Activated B cell treated with CpG ODN at 0.5 μM for 24 hours (primary cell): ENCODE results near the gene OR5H2. TPM values are rescaled to one million over a fixed set of nuclear protein-coding genes. Genes with fewer than 3 reads are reported as not detected.

Experiments
- ATAC-seq: fragments of 200-7000 bp; cut with Tn5 transposase; one replicate; pipeline ENCODE4 v1.10.0; 2021; ENCODE audit warnings: low read depth, mild to moderate bottlenecking, moderate library complexity
- CTCF ChIA-PET: fragments of 350-600 bp; sonication (Branson Sonifier 250); formaldehyde crosslinking; loops from one replicate; lab custom pipeline; 2021; ENCODE audit warnings: antibody characterized with exemption; lab: Charles Lee
- POLR2A ChIA-PET: fragments of 350-600 bp; sonication (Branson Sonifier 250); formaldehyde crosslinking; loops from one replicate; lab custom pipeline; 2021; ENCODE audit warnings: antibody characterized with exemption; lab: Charles Lee
- DNase-seq: peaks from one replicate; pipeline ENCODE4 v3.0.0; 2022
- H3K27ac Mint-ChIP-seq: one replicate; pipeline ENCODE4 v1.8.0; 2020; ENCODE audit warnings: mixed read lengths
- H3K27me3 Mint-ChIP-seq: one replicate; pipeline ENCODE4 v1.8.0; 2021; ENCODE audit warnings: mixed read lengths
- H3K36me3 Mint-ChIP-seq: one replicate; pipeline ENCODE4 v1.8.0; 2021; ENCODE audit warnings: low read depth, mixed read lengths
- H3K4me1 Mint-ChIP-seq: one replicate; pipeline ENCODE4 v1.8.0; 2021; ENCODE audit warnings: mixed read lengths
- H3K4me3 Mint-ChIP-seq: one replicate; pipeline ENCODE4 v1.8.0; 2020; ENCODE audit warnings: mild to moderate bottlenecking, mixed read lengths
- H3K9me3 Mint-ChIP-seq: one replicate; pipeline ENCODE4 v1.8.0; 2020; ENCODE audit warnings: mixed read lengths
- intact Hi-C: fragments of 100-400 bp; cut with micrococcal nuclease; formaldehyde crosslinking; loops from one replicate; pipeline ENCODE4 v1.15.1; 2024
- total RNA-seq: library from RNA; stranded (reverse); gene quantifications from 2 replicates; pipeline ENCODE4 v1.2.3, GENCODE V29; 2022
- TF ChIP-seq, protein P1 (sequence below): fragments of 200-600 bp; IDR thresholded peaks from one replicate; pipeline ENCODE4 v1.8.0; 2022; ENCODE audit warnings: antibody characterized with exemption, mild to moderate bottlenecking

OR5H2 gene
- total RNA-seq, 1 donor from 2014 or later = not detected

DNA sequence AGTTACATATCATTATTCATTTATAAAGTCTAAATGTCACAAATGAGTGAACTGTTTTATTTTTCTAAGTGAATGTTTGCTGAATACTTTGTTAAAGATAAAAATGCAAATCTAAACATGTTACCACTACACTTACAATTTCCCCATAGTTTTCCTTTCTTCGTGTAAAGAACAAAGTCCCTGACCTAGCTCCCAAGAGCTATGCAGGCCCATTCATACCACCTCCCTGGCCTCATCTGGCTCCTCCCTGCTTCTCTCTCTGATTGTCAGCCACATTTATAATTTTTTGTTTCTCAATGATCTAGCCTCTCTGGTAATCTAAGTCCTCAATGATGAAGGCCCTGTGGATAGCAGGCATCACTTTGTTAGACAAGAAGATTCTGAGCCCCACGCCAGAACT, 40.4 kb downstream of the OR5H2 start:
- intact Hi-C loops = no loop called here
- Mint-ChIP-seq H3K4me1 (no peaks in the 10 kb centered on the region), H3K27ac (no peak overlapping the region), H3K9me3 (no peaks in the 10 kb centered on the region), H3K27me3 (no peaks in the 10 kb centered on the region), H3K36me3 (no peaks in the 10 kb centered on the region), H3K4me3 (no peak overlapping the region)
- ATAC-seq = no peak
- DNase-seq = no peak
- TF ChIP-seq, protein P1, sequence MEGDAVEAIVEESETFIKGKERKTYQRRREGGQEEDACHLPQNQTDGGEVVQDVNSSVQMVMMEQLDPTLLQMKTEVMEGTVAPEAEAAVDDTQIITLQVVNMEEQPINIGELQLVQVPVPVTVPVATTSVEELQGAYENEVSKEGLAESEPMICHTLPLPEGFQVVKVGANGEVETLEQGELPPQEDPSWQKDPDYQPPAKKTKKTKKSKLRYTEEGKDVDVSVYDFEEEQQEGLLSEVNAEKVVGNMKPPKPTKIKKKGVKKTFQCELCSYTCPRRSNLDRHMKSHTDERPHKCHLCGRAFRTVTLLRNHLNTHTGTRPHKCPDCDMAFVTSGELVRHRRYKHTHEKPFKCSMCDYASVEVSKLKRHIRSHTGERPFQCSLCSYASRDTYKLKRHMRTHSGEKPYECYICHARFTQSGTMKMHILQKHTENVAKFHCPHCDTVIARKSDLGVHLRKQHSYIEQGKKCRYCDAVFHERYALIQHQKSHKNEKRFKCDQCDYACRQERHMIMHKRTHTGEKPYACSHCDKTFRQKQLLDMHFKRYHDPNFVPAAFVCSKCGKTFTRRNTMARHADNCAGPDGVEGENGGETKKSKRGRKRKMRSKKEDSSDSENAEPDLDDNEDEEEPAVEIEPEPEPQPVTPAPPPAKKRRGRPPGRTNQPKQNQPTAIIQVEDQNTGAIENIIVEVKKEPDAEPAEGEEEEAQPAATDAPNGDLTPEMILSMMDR = no peak
- ChIA-PET CTCF (no interaction called here), POLR2A (no interaction called here)

DNA sequence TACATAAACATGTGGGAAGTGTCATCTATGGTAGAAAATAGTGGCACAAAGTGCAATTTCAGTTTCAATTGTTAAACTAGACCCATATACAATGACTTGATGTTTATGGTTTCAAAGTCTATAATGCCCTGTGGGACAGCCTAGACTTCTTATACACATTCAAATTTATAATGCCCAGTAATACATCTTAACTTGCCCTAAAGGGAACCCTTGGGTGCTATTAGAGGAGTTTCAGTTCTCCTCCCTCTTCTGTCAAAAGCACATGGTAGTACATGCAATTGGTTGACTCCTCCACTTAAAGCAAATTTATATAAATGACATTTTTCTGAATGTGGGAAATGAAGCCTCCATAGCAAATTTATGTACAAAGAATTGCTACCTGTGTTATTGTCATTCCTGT, 41.1 kb downstream of the OR5H2 start:
- CTCF ChIA-PET = no interaction called here
- POLR2A ChIA-PET = no interaction called here
- Mint-ChIP-seq H3K27ac (no peak overlapping the region), H3K9me3 (no peaks in the 10 kb centered on the region), H3K4me3 (no peak overlapping the region), H3K27me3 (no peaks in the 10 kb centered on the region), H3K4me1 (no peaks in the 10 kb centered on the region), H3K36me3 (no peaks in the 10 kb centered on the region)
- ATAC-seq = no peak
- DNase-seq = no peak
- intact Hi-C loops = no loop called here
- TF ChIP-seq, protein P1 = no peak

DNA sequence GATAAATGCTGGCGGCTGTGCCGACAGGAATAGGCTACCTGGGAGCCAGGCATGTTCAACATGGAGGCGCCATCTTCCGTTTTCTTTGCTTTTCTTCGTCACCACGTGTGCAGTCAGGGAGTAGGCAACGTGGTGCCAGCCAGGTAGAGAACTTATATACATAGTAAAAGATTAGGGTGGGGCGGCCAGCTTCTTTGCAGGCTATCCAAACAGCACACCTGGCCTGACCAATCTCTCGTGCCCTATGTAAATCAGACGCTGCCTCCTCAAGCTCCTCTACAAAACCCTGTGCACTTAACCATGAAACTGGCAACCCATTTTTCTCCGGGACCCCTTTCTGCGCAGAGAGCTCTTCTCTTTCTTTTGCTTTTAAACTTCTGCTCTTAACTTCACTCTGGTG, 42.8 kb downstream of the OR5H2 start:
- CTCF ChIA-PET = no interaction called here
- Mint-ChIP-seq H3K27ac (no peak overlapping the region), H3K27me3 (peaks cover 4% of the 10 kb centered on the region), H3K4me3 (no peak overlapping the region), H3K36me3 (no peaks in the 10 kb centered on the region), H3K9me3 (no peaks in the 10 kb centered on the region), H3K4me1 (no peaks in the 10 kb centered on the region)
- intact Hi-C loops = no loop called here
- POLR2A ChIA-PET = no interaction called here
- no peak for ATAC-seq
- TF ChIP-seq, protein P1 = no peak
- DNase-seq = no peak

DNA sequence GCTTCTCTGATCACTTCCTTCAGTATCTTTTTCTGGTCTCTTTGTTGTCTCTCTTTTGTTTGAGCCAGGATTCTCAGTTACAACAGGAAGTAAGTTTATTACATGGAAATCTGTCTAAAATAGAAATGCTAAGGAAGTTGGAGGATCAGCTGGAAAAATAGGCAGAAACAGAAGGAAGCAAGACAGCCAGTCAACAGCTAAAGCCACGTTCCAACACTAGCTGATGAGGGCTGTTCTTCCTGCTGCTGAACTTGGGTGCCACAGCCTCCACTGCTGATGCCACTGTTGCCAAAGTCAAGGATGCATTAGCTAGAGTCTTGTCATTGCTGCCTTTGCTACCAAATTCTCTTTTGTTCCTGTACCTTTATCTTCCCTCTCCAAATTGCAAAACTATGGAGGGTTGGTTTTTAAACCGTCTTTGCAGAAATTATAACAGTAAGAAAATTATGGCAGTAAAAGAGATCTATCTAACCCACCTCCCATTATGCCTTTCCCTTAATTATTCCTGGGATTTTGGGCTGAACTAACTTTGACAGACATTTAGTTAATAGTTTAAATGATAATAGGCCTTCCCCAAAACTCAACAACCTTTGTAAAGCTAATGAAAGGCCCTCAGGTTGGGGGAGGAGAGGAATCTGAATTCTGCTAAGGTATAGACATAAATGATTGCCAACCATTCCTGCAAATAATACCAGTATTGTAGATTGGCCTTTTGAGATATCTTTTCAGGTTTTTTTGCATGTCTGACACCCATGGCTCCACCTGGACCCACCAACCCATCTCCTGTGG, 44.0 kb downstream of the OR5H2 start:
- peaks cover 4% of the 10 kb centered on the region for H3K27me3 Mint-ChIP-seq
- intact Hi-C loops = no loop called here
- TF ChIP-seq, protein P1 = no peak
- H3K9me3 Mint-ChIP-seq = no peaks in the 10 kb centered on the region
- H3K36me3 Mint-ChIP-seq = no peaks in the 10 kb centered on the region
- ChIA-PET CTCF (no interaction called here), POLR2A (no interaction called here)
- H3K4me1 Mint-ChIP-seq = no peaks in the 10 kb centered on the region
- ATAC-seq = no peak
- no peak for DNase-seq
- no peak overlapping the region for H3K4me3 Mint-ChIP-seq
- no peak overlapping the region for H3K27ac Mint-ChIP-seq

DNA sequence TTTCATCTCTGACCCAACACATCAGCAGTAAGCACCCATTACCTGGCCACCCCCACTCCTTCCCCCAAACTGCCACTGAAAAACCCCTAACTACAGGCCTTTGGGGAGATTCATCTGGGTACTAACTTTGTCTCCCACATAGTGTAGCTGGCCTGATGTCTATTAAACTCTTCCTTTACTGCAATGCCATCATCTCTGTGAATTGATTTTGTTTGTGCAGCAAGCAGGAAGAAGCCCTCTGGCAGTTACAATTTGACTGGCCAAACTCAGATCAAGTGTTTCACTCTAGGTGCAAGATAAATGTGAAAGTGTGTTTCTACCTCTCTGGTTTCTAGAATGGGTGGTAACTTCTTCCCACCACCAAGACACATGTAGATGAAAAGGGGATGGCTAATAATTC, 44.6 kb downstream of the OR5H2 start:
- Mint-ChIP-seq H3K9me3 (no peaks in the 10 kb centered on the region), H3K27ac (no peak overlapping the region), H3K36me3 (no peaks in the 10 kb centered on the region), H3K4me3 (no peak overlapping the region), H3K27me3 (peaks cover 4% of the 10 kb centered on the region), H3K4me1 (no peaks in the 10 kb centered on the region)
- ATAC-seq = no peak
- DNase-seq = no peak
- POLR2A ChIA-PET = no interaction called here
- intact Hi-C loops = no loop called here
- TF ChIP-seq, protein P1 = no peak
- CTCF ChIA-PET = no interaction called here
